ENCODE data around the gene ALKBH4. TPM values are rescaled to one million over a fixed set of nuclear protein-coding genes. Genes with fewer than 3 reads are reported as not detected.
"Not testable (repeated sequence)": the region's sequence is repeated elsewhere in the genome, so short reads cannot be mapped to it uniquely, and the experiment has no call there.

Gene ALKBH4
- total RNA-seq = 12.5 and 50.8 TPM in 2 replicates

- Histone ChIP-seq H3K27me3 (ENCODE audit: control insufficient read depth, insufficient read depth, low read length) (no peaks in the 10 kb centered on the region), H3K4me3 (ENCODE audit: low read depth, low read length) (peak within 1 kb of the TSS; percentile 68), H3K36me3 (ENCODE audit: control insufficient read depth, insufficient read depth, low read length) (peaks cover 2% of the 10 kb centered on the region)
- TF ChIP-seq, protein P1, sequence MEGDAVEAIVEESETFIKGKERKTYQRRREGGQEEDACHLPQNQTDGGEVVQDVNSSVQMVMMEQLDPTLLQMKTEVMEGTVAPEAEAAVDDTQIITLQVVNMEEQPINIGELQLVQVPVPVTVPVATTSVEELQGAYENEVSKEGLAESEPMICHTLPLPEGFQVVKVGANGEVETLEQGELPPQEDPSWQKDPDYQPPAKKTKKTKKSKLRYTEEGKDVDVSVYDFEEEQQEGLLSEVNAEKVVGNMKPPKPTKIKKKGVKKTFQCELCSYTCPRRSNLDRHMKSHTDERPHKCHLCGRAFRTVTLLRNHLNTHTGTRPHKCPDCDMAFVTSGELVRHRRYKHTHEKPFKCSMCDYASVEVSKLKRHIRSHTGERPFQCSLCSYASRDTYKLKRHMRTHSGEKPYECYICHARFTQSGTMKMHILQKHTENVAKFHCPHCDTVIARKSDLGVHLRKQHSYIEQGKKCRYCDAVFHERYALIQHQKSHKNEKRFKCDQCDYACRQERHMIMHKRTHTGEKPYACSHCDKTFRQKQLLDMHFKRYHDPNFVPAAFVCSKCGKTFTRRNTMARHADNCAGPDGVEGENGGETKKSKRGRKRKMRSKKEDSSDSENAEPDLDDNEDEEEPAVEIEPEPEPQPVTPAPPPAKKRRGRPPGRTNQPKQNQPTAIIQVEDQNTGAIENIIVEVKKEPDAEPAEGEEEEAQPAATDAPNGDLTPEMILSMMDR (IDR thresholded peaks at IDR 0.05; ENCODE audit: insufficient read depth, low read length, poor library complexity, severe bottlenecking) = no peak
- peak; percentile 50 for DNase-seq (ENCODE audit: low read depth)
Observed at GRCh38 chr7:102464577-102465280, at the start of gene ALKBH4, which contains the start of gene LRWD1. ALKBH4 (minus strand) TSS chr7:102464863; CDS start chr7:102464836, 27 bp downstream. LRWD1 (plus strand) TSS chr7:102464984; CDS start chr7:102465081, 97 bp downstream.

DNA sequence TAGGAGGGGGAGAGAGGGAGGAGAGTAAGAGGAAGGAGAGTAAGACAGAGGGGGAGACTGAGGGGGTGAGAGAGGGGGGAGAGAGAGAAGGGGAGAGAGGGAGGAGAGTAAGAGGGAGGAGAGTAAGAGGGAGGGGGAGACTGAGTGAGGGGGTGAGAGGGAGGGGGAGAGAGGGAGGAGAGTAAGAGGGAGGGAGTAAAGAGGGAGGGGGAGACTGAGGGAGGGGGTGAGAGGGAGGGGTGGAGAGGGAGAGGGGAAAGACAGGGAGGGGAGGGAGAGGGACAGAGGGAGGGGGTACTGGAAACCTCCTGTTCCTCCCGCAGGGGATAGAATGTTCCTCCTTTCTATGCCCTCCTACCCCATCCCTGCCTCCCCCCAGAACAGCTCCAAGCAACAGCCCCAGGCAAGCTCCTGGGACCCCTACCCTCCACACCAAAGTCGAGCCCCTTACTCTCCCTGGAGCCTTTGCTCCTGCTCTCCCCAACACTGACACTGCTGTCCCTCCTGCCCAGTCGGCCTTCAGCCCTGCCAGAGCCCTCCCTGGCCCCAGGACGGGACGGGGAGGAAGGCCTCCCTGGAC is 48.1 kb upstream of the ALKBH4 start:
- DNase-seq (ENCODE audit: low read depth) = peak; percentile 60
- H3K27me3 ChIP-seq (ENCODE audit: control insufficient read depth, insufficient read depth, low read length); H3K36me3 ChIP-seq (ENCODE audit: control insufficient read depth, insufficient read depth, low read length): not testable (repeated sequence)
- peak overlapping the region; percentile 26 for H3K4me3 ChIP-seq (ENCODE audit: low read depth, low read length)

- not testable (repeated sequence) for DNase-seq (ENCODE audit: low read depth); H3K4me3 ChIP-seq (ENCODE audit: low read depth, low read length); H3K27me3 ChIP-seq (ENCODE audit: control insufficient read depth, insufficient read depth, low read length); H3K36me3 ChIP-seq (ENCODE audit: control insufficient read depth, insufficient read depth, low read length)
Observed at GRCh38 chr7:102511860-102512522, 47.3 kb upstream of the ALKBH4 start.

DNA sequence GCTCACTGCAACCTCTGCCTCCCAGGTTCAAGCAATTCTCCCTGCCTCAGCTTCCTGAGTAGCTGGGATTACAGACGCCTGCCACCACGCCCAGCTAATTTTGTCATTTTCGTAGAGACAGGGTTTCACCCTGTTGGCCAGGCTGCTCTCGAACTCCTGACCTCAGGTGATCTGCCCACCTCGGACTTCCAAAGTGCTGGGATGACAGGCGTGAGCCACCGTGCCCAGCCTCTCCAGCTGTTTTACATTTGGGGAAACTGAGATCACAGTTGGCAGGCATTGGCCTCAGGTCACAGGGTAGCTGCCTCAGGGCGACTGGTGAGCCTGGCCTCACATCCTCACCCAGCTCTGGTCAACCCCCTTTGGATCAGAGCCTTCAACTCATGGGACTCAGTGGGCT is 45.9 kb upstream of the ALKBH4 start:
- H3K4me3 ChIP-seq (ENCODE audit: low read depth, low read length); DNase-seq (ENCODE audit: low read depth); H3K36me3 ChIP-seq (ENCODE audit: control insufficient read depth, insufficient read depth, low read length): not testable (repeated sequence)

GRCh38 chr7:102507410-102508088 is 42.9 kb upstream of the ALKBH4 start:
- H3K27me3 ChIP-seq (ENCODE audit: control insufficient read depth, insufficient read depth, low read length); H3K4me3 ChIP-seq (ENCODE audit: low read depth, low read length); H3K36me3 ChIP-seq (ENCODE audit: control insufficient read depth, insufficient read depth, low read length); DNase-seq (ENCODE audit: low read depth): not testable (repeated sequence)

More for the DNA sequence above, 45.9 kb upstream of the ALKBH4 start:
- H3K27me3 ChIP-seq (ENCODE audit: control insufficient read depth, insufficient read depth, low read length) = not testable (repeated sequence)

GRCh38 chr7:102505298-102506185 is 40.9 kb upstream of the ALKBH4 start:
- H3K36me3 ChIP-seq (ENCODE audit: control insufficient read depth, insufficient read depth, low read length); DNase-seq (ENCODE audit: low read depth); H3K27me3 ChIP-seq (ENCODE audit: control insufficient read depth, insufficient read depth, low read length): not testable (repeated sequence)

GRCh38 chr7:102503141-102503540 is 38.5 kb upstream of the ALKBH4 start:
- not testable (repeated sequence) for DNase-seq (ENCODE audit: low read depth); H3K36me3 ChIP-seq (ENCODE audit: control insufficient read depth, insufficient read depth, low read length); H3K4me3 ChIP-seq (ENCODE audit: low read depth, low read length); H3K27me3 ChIP-seq (ENCODE audit: control insufficient read depth, insufficient read depth, low read length)

More at GRCh38 chr7:102505298-102506185, 40.9 kb upstream of the ALKBH4 start:
- H3K4me3 ChIP-seq (ENCODE audit: low read depth, low read length) = not testable (repeated sequence)

DNA sequence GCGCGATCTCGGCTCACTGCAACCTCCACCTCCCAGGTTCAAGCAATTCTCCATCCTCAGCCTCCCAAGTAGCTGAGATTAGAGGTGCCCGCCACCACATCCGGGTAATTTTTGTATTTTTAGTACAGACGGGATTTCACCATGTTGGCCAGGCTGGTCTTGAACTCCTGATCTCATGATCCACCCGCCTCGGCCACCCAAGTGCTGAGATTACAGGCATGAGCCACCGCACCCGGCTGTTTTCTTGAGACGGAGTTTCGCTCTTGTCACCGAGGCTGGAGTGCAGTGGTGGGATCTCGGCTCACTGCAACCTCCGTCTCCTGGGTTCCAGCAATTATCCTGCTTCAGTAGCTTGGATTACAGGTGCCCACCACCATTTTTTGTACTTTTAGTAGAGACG is 33.7 kb upstream of the ALKBH4 start:
- H3K4me3 ChIP-seq (ENCODE audit: low read depth, low read length); H3K36me3 ChIP-seq (ENCODE audit: control insufficient read depth, insufficient read depth, low read length); DNase-seq (ENCODE audit: low read depth); H3K27me3 ChIP-seq (ENCODE audit: control insufficient read depth, insufficient read depth, low read length): not testable (repeated sequence)

DNA sequence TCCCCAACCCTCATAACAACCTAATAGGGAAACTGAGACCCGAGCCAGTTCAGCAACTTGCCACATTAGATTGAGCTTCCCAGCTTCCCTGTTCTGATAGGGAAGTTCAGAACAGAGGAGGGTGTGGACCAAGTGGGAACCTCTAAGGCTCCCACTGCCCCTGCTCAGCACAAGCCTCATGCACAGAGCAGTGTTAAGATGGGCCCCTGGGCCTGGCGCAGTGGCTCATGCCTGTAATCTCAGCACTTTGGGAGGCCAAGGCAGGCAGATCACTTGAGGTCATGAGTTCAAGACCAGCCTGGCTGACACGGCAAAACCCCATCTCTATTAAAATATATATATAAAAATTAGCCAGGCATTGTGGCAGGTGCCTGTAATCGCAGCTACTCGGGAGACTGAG is 32.6 kb upstream of the ALKBH4 start:
- not testable (repeated sequence) for H3K27me3 ChIP-seq (ENCODE audit: control insufficient read depth, insufficient read depth, low read length); H3K4me3 ChIP-seq (ENCODE audit: low read depth, low read length); H3K36me3 ChIP-seq (ENCODE audit: control insufficient read depth, insufficient read depth, low read length); DNase-seq (ENCODE audit: low read depth)

- DNase-seq (ENCODE audit: low read depth) = not testable (repeated sequence)
Observed at GRCh38 chr7:102496861-102497260, 32.2 kb upstream of the ALKBH4 start.

DNA sequence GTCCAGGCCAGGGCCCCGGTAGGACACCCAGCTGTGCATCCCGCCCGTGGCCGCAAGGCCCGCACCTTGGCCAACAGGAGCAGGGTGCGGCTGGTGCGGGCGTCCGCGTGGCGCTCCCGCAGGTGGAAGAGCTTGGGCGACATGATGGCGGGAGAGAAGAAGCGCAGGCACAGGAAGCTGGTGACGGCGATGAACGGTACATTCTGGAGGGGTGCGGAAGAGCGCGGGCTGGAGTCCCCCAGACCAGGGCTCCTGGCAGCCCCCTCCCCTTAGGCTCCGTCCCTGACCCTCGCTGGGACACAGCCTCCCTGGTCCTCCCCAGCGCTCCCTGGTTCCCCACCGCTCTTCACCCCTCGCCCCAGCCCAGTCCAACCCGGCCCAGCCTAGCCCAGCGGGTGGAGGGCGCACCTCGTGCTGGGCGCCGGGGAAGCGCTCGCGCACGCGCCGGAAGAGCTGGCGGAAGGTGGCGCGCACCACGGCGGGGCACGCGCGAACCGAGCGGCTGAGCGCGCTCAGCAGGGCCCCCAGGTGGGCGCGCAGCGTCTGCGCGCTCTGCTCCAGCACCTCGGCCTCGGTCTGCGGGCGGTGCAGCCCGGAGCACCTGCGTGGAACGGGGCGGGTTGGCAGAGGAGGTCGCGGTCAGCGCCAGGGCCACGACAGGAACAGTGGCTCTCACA is 29.9 kb upstream of the ALKBH4 start:
- H3K4me3 ChIP-seq (ENCODE audit: low read depth, low read length); H3K36me3 ChIP-seq (ENCODE audit: control insufficient read depth, insufficient read depth, low read length); DNase-seq (ENCODE audit: low read depth); H3K27me3 ChIP-seq (ENCODE audit: control insufficient read depth, insufficient read depth, low read length): not testable (repeated sequence)

More at GRCh38 chr7:102496861-102497260, 32.2 kb upstream of the ALKBH4 start:
- H3K27me3 ChIP-seq (ENCODE audit: control insufficient read depth, insufficient read depth, low read length); H3K36me3 ChIP-seq (ENCODE audit: control insufficient read depth, insufficient read depth, low read length); H3K4me3 ChIP-seq (ENCODE audit: low read depth, low read length): not testable (repeated sequence)

- H3K27me3 ChIP-seq (ENCODE audit: control insufficient read depth, insufficient read depth, low read length); H3K36me3 ChIP-seq (ENCODE audit: control insufficient read depth, insufficient read depth, low read length); H3K4me3 ChIP-seq (ENCODE audit: low read depth, low read length); DNase-seq (ENCODE audit: low read depth): not testable (repeated sequence)
Observed at GRCh38 chr7:102494026-102494425, 29.4 kb upstream of the ALKBH4 start.
